Testis (tissue), 2 donors: Measurements from ENCODE around the gene DRG2.

ENCODE experiments used
- CTCF ChIP-seq, 3 experiments: fragments of 450-650 bp in 2 of 3; fragments of 200-600 bp in 1 of 3; sonication (generic) in 1 of 3; IDR thresholded peaks; one replicate each; pipeline ENCODE4 v1.5.1; 2016 to 2019; ENCODE audit warnings: antibody characterized with exemption in 3 of 3, mild to moderate bottlenecking in 2 of 3, moderate library complexity in 1 of 3
- POLR2A ChIP-seq: fragments of 450-650 bp; IDR thresholded peaks from one replicate; pipeline ENCODE4 v1.6.1; 2017; ENCODE audit warnings: antibody characterized with exemption, mild to moderate bottlenecking, moderate library complexity

- TF ChIP-seq CTCF (IDR thresholded peaks at IDR 0.05) (no peak), POLR2A (no peak)
Observed at GRCh38 chr17:18101828-18102227, 14.1 kb downstream of the DRG2 start.
